Measurements from ENCODE around the gene C22orf23. TPM values are rescaled to one million over a fixed set of nuclear protein-coding genes. Genes with fewer than 3 reads are reported as not detected.

The C22orf23 gene
- total and polyA plus RNA-seq, 2 of the 13 experiments (the other 11 are each of a cell fraction or from before 2014, with no cell fraction given), result 0.21 to 0.24 TPM

DNA sequence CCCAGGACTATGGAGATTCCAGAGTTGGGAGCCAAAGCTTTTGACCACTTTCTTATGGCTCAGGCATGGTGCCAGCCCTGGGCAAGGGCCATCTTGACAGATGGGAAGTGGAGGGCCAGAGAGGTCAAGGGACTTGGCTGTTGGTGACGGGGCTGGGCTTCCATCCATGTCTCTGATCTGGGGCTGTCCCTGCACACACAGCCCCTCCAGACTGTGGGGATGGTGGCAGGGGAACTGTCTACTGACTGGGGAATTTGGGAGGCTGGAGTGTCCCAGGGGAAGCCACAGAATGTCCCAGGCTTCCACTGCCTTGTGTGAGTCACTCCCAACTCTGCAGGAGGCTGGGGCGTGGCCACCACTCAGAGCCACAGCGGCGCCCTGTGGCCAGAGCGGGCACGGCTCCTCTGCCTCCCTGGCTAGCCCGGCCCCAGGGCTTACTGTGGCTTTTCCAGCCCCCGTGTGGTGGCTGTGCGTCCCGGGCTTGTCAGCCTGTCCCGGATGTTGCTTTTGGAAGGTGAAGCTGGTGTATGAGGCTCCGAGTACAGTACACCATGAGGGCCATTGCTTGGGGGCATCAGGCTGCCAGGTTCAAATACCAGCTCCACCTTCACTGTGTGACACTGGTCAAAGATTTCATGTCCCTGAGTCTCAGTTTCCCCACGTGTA is 19.6 kb downstream of the C22orf23 start (continued):
- no peak for TF ChIP-seq PLRG1 (conservative IDR thresholded peaks at IDR 0.05)
- peak; percentile 68; the same call in 1 of the 2 replicates for TF ChIP-seq REPIN1 (CRISPR knock-in tag; IDR thresholded peaks at IDR 0.05; ENCODE audit: borderline replicate concordance, low read depth)
- TF ChIP-seq ZNF282 (IDR thresholded peaks at IDR 0.05; ENCODE audit: partially characterized antibody), result no peak
- no peak for TF ChIP-seq ARNT (IDR thresholded peaks at IDR 0.05)
- no peak for TF ChIP-seq MED8 (CRISPR knock-in tag; IDR thresholded peaks at IDR 0.05; ENCODE audit: insufficient replicate concordance)
- TF ChIP-seq GRHL1 (CRISPR knock-in tag; conservative IDR thresholded peaks at IDR 0.05), result no peak
- peak; percentile 77; the same call in 1 of the 2 replicates for TF ChIP-seq KLF9 (CRISPR knock-in tag; IDR thresholded peaks at IDR 0.05; ENCODE audit: low read depth)
- TF ChIP-seq, protein P1, sequence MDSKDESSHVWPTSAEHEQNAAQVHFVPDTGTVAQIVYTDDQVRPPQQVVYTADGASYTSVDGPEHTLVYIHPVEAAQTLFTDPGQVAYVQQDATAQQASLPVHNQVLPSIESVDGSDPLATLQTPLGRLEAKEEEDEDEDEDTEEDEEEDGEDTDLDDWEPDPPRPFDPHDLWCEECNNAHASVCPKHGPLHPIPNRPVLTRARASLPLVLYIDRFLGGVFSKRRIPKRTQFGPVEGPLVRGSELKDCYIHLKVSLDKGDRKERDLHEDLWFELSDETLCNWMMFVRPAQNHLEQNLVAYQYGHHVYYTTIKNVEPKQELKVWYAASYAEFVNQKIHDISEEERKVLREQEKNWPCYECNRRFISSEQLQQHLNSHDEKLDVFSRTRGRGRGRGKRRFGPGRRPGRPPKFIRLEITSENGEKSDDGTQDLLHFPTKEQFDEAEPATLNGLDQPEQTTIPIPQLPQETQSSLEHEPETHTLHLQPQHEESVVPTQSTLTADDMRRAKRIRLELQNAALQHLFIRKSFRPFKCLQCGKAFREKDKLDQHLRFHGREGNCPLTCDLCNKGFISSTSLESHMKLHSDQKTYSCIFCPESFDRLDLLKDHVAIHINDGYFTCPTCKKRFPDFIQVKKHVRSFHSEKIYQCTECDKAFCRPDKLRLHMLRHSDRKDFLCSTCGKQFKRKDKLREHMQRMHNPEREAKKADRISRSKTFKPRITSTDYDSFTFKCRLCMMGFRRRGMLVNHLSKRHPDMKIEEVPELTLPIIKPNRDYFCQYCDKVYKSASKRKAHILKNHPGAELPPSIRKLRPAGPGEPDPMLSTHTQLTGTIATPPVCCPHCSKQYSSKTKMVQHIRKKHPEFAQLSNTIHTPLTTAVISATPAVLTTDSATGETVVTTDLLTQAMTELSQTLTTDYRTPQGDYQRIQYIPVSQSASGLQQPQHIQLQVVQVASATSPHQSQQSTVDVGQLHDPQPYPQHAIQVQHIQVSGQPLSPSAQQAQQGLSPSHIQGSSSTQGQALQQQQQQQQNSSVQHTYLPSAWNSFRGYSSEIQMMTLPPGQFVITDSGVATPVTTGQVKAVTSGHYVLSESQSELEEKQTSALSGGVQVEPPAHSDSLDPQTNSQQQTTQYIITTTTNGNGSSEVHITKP (CRISPR knock-in tag; IDR thresholded peaks at IDR 0.05; ENCODE audit: low read depth), result 0 out of 2 replicates have a peak, but pooled peaks have one; percentile 43
- TF ChIP-seq RARG (CRISPR knock-in tag; IDR thresholded peaks at IDR 0.05; ENCODE audit: low read depth), result no peak
- TF ChIP-seq HOXA3 (CRISPR knock-in tag; IDR thresholded peaks at IDR 0.05), result peak; percentile 74
- TF ChIP-seq BRD4 (CRISPR knock-in tag; IDR thresholded peaks at IDR 0.05), result no peak
- TF ChIP-seq, protein P2, sequence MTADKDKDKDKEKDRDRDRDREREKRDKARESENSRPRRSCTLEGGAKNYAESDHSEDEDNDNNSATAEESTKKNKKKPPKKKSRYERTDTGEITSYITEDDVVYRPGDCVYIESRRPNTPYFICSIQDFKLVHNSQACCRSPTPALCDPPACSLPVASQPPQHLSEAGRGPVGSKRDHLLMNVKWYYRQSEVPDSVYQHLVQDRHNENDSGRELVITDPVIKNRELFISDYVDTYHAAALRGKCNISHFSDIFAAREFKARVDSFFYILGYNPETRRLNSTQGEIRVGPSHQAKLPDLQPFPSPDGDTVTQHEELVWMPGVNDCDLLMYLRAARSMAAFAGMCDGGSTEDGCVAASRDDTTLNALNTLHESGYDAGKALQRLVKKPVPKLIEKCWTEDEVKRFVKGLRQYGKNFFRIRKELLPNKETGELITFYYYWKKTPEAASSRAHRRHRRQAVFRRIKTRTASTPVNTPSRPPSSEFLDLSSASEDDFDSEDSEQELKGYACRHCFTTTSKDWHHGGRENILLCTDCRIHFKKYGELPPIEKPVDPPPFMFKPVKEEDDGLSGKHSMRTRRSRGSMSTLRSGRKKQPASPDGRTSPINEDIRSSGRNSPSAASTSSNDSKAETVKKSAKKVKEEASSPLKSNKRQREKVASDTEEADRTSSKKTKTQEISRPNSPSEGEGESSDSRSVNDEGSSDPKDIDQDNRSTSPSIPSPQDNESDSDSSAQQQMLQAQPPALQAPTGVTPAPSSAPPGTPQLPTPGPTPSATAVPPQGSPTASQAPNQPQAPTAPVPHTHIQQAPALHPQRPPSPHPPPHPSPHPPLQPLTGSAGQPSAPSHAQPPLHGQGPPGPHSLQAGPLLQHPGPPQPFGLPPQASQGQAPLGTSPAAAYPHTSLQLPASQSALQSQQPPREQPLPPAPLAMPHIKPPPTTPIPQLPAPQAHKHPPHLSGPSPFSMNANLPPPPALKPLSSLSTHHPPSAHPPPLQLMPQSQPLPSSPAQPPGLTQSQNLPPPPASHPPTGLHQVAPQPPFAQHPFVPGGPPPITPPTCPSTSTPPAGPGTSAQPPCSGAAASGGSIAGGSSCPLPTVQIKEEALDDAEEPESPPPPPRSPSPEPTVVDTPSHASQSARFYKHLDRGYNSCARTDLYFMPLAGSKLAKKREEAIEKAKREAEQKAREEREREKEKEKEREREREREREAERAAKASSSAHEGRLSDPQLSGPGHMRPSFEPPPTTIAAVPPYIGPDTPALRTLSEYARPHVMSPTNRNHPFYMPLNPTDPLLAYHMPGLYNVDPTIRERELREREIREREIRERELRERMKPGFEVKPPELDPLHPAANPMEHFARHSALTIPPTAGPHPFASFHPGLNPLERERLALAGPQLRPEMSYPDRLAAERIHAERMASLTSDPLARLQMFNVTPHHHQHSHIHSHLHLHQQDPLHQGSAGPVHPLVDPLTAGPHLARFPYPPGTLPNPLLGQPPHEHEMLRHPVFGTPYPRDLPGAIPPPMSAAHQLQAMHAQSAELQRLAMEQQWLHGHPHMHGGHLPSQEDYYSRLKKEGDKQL (CRISPR knock-in tag; IDR thresholded peaks at IDR 0.05; ENCODE audit: low read depth), result no peak
- TF ChIP-seq HHEX (CRISPR knock-in tag; IDR thresholded peaks at IDR 0.05), result no peak
- peak; percentile 98; the same call in 1 of the 2 replicates for TF ChIP-seq KLF12 (CRISPR knock-in tag; IDR thresholded peaks at IDR 0.05; ENCODE audit: borderline replicate concordance)
- peak; percentile 60; the same call in 1 of the 2 replicates for TF ChIP-seq ZNF598 (CRISPR knock-in tag; IDR thresholded peaks at IDR 0.05; ENCODE audit: borderline replicate concordance)
- peak; percentile 77 for TF ChIP-seq MED1 (CRISPR knock-in tag; IDR thresholded peaks at IDR 0.05)
- peak; percentile 24; the same call in 1 of the 2 replicates for TF ChIP-seq ZNF629 (CRISPR knock-in tag; conservative IDR thresholded peaks at IDR 0.05)
- TF ChIP-seq, protein P3, sequence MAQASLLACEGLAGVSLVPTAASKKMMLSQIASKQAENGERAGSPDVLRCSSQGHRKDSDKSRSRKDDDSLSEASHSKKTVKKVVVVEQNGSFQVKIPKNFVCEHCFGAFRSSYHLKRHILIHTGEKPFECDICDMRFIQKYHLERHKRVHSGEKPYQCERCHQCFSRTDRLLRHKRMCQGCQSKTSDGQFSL (CRISPR knock-in tag; IDR thresholded peaks at IDR 0.05), result 0 out of 2 replicates have a peak, but pooled peaks have one; percentile 50

Measured in HepG2 (cell line).